NCI-H748 (cell line): Measurements from ENCODE around the gene TBATA.
"Not testable (repeated sequence)": the region's sequence is repeated elsewhere in the genome, so short reads cannot be mapped to it uniquely, and the experiment has no call there.

Experiments used
- DNase-seq: peaks from one replicate; lab custom pipeline; 2025; ENCODE audit not compliant: unreplicated experiment; lab: John Stamatoyannopoulos, UW

Gene TBATA

DNA sequence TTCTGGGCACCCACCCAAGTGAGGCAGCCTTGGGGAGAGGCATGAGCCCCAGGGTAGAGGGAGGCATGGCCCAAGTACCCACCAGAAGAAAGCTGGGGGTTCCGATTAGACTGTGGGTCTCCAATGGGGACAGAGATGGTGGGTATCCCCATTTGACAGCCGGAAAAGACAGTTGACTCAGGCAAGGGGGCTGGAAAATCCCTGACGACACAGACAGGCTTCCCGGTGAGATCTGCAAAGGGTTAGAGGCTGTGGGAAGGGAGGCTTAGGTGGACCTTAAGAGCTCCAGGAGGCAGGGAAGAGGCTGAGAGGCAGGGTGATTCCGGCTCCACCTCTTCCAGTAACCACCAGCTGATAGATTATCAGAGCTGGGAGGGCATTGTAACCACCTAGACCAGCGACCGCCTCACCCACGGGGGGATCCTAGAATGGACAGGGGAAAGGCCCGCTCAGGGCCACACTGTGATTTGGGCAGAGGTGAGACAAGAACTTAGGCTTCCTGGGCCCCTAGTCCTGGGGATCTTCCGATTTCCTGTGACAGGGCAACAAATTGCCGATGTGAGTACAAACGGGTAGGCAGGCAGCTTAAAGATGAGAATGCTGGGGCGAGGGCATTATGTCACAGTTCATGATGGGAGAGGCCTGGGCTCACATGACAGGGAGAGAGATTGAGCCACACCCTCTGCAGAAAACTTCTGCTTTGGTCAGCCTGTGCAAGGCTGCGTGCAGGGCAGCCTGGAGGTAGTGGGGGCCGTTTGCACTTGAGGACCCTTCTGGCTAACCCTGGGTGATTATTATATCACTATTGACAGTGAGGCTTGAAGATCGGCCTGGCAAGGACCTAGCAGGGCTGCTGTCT lies 5.4 kb downstream of the TBATA start:
- no peak for DNase-seq

DNA sequence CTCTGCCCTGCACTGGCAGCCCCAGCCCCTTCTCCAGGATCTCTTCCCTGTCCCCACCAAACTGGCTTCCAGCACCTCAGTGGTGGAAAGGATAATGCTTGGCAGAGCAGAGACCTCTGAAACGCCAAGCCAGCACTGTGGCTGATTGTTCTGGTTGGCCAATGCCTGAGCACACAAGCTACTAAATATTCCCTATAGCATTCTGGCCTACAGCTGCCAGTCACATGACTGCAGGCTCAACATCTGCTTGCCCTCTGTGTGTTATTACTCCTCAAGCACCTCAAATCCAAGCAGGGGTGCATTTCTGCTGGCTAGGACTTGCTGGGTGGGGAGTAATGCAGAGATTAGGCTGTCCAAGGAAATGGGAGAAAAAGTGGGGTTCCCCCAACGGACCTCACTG lies 6.1 kb downstream of the TBATA start:
- DNase-seq, result no peak

DNA sequence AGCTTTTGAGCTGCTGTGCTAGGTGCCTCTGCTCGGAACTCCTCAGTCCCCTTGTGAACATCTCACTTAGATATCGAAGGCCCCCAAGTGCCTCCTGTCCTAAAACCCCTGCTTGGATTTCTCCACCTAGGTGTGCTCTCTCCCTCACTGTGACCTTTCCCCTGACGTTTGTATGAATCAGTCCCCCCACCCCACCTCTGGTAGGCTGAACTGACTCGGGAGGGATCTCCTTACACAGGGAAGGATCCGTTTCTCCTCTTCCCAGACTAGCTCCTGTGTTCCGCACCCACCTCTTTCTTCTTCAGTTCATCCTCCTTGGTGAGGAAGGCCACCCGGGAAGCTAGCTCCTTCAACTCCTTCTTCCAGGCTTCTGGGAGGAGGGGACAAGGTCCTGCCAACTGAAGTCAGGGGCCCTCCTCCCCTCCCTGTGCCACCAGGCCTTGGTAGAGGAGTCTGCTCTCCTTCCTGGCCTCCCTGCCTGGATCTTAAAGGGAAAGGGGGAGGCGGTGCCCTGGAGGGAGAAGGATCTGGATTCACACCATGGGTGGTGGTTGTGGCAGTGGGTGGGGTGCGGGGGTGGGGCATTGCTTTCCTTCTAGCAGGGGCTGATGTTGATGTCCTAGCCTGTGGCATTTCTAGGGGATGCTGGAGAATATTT lies 6.8 kb downstream of the TBATA start:
- DNase-seq, result no peak

DNA sequence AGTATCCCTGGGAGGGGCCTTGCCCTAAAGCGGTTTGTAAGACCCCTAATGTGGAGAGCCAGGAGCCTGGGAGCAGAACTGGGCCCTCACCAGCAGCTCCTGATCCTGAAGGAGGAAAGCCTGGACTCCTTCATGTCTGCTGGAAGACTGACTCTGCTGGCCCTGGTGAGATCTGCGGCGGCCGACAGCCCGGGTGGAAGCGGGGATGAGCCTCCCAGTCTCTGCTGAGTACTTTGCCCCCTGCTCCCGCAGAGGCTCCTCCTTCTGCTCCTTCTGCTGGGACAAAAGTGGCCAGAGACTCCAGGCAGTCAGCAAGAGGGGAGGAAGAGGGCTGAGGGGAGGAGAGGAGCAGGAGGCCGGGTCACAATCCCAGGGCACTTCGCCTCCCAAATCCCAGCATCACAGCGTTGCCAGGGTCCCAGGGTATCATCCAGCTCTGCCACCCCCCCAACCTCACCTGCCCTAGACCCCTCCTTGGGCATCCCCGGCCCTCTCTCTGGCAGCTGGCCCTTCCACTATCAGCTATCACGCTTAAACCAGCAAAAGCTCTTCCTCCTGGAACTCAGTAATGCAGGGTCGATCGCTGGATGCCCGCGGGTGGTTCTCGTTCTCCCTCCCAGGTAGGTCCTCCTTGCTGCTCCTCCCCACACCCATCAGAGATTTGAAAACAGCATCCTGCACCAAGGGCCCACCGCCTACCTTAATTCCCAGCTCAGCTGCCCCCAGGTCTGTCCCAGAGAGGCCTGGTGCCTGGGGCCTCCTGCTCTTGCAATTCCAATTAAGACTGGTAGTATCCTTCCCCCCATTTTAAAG lies 7.9 kb downstream of the TBATA start:
- DNase-seq, result no peak

DNA sequence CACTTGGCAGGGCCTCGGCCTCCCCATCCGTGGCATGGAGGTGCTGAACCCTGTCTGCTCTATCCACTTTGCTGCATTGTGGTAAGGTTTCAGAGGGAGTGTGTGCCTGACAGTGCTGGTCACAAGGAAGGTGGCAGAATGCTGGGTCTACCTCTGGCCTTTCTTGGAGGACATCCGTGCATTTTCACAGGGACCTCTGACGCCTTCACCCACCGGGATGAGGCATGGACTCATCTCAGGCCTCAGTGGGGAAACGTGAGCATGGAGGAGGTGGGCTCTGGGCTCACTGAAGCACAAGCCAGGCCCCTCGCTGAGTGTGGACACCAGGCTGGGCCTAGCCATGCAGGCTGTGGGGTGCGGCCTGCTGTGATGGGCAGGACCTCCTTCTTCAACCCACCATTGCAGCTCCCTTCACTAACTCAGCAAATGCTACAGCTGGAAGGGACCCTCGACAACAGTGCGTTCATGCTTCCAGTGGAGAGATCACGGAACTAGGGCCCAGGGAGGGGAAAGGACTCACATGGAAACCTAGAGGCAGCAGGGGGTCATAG lies 8.6 kb downstream of the TBATA start:
- DNase-seq, result no peak

DNA sequence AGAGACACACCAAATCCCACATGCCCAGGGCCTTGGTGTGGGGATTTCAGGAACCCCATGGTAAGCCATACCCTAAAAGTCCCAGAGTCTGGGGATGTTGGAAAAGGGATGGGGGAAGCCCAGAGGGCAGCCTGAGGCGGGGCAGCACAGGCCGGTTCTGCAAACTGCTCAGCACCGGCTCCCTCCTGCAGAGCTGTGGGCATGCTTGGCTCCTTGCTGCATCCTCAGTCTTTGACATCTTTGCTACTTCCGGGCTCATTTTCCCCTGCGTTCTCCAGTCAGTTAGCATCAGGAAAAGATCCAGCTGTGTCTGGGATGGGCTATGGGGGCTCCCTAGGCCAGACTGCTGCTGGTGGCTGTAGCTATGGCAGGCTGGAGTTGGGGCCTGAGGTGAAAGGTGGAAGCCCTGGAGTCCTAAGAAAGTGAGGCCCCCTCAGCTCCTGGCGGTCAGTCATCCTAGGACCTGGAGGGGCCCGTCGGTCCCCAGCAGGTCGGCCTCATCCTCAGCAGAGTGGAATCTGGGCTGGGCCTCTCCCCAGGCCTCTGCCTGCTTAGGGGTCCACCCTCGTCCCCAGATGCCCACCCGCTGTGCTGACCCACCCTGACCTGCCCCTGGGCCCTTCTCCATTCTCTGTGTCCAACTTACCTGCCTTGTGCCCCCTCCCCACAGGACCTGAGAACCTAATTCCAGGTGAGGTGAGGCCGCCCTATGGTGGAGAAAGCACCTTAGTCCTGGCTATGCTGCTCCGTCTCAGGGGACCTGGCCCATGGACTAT lies 9.3 kb downstream of the TBATA start:
- no peak for DNase-seq

DNA sequence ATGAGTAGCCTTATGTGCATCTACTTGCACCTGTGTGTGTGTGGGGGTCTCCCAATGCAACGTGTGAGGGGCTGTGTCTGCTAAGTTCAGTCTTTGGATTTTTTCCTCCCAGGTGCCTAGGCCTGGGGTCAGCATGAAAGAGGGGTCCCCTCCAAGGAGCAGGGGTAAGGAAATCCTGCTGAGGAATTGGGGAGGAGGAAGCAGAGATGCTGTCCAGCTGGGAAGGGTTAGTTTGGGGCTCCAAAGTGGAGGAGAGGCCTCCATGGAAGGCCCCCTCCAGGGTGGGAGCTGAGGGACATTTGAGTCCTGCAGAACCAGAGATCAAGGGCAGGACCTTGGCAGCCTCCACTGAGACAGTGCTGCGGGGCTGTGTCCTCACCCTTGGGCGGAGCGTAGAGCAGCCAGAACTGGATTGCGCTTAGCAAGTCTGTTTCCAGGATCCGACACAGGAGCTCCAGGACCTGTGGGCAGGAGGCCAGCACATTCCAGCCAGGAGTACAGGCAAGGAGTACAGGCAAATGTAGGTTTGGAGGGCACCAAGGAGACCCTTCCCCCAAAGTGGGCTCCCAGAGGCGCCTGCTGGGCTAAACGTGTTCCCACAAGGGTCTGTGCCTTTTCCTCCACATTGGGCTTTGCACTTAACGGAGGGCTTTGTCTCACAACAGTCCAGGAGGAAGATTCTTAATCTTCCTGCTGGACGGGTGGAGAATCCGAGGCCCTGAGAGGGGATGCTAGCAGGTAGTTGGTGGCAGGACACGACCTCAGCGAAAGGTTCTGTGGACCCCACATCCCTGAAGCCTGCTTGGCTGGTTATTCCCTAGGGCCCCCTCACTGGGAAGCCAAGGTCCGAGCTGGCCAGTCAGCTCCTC lies 10.1 kb downstream of the TBATA start:
- no peak for DNase-seq

DNA sequence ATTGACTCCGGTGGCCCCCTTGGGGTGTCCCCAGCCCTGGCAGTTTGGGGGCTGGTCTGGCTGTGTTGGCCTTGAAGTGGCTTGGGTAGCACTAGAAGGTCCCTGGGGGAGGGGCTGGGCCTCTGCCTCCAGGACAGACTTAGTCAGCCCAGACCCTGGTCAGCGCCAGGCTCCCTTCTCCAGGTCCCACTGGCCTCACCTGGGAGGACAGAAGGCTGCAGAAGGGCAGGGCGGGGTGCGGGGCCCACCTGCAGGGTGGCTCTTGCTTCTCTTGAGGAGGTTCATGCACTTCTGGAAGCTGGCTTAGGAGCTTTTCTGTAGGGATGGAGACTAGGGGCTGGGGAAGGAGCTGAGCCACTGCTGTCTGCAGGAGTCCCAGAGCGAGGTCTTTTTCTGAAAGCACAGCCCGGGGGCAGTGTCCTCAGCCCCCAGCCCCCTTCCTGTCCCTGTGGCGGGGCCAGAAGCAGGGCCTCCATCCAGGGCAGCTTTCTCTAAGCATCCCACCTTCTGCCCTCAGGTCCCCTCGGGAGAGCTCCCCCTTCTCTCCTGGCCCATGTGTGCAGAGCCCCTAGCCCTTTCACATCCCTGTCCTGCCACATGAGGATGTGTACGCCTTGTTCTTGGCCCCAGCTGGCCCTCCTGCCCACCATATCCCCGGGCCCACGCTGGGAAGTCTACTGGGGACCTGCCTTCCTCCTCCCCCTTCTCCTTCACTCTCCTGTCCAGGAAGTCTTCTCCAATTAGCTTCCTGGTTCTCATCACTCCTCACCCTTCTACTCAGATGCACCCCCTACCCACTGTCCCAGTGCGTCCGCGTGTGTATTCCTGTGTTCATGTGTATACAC lies 11.0 kb downstream of the TBATA start:
- DNase-seq, result no peak

DNA sequence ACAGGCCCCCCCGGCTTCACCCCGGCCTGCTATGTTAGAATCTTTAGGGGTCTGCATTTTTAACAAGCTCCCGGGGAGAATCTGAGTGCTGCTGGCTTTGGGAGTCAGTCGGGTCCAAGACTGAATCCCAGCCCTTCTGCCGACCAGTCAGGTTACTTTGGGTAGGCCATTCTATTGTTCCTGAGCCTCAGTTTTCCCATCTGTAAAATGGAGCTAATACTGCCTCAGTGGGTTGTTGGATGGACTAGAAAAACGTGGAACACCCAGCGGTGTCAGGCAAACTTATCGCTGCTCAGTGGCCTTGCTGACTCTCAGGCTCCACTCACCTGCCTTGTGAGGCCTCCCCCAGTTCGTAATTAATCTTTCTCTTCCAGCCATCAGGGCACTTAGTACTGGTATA lies 11.7 kb downstream of the TBATA start:
- no peak for DNase-seq

DNA sequence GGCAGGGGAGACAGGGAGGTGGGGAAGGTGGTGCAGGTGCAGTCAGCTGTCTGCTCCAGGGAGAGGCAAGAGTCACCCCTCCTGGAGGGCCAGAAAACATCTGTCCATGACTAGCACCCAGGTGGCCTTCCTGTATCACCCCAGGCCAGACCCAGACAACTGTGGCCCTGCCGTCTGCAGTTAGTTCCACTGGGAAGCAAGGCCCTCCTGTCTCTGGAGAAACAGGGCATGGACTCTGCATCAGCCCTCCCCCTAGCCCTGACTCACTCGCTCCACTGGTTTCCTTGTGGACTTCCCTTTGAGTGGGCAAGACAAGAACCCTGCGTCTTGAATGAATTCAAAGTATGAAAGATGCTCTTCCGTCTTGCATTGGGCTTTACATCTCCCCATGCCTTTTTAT lies 12.6 kb downstream of the TBATA start:
- no peak for DNase-seq

DNA sequence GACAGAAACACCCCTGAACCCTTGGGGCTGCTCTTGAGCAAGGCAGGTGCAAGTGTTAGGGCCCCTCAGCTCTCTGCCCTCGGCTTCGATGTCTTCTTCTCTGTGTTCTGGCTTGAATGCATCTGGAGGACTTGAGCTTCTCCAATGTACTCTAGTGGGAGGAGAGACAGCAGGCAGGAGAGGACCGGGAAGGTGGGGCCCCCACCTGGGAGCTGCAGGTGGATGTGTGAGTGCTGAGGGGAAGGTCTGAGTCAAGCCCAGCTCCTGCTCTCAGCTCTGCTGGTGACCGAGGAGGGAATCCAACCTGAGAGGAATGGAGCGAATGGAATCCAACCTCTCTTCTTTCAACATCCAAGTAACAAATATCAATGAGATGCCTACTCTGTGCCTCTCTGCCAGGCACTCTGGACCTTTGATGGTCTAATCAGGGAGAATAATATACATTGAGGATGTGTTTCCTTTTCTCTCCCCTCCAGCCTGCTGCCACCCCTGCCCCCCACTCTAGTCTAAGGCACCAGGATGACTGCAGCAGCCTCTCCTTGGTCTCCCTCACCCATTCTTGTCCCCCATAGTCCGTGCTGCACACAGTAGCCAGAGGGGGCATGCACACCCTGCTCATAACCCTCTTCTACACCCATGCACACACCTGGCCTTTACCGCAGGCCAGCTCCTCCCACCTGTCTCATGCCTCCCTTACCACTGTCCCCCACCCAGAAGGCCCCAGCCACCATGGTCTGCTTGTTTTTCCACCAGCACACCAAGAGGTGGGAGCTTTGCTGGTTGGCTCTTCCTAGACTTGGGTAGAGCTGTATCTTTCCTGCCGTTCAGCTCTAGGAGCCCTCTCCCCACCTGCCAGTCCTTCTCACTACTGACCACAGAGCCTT lies 13.6 kb downstream of the TBATA start:
- DNase-seq, result no peak

DNA sequence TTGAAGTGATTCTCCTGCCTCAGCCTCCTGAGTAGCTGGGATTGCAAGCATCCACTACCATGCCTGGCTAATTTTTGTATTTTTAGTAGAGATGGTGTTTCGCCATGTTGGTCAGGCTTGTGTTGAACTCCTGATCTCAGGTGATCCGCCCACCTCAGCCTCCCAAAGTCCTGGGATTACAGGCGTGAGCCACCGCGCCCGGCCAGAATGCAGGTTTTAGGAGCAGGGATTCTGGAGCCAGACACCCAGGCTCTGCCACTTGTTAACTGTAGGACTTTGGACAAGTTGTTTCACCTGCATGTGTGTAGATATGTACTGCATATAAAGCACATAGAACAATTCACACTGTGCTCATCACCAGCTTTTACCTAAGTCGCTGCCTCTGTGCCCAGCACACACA lies 14.7 kb downstream of the TBATA start:
- DNase-seq, result not testable (repeated sequence)

DNA sequence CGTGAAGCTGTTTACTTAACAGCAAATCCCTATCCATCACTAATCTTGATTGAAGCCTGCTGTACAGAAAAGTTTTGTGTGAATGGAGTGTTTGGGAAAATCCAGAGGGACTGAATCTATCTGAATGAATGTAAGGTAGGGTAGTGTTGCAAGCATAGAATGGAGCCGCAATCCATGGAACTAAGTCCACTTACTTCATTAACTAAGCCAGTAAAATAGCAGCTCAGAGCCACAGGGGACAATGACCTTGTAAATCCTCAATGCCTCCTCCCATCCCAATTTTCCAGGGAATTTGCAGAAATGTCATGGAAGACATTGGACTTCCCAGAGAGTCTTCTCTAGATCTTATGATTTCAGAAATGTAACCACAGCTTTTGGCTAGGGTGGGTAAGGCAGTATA lies 15.2 kb downstream of the TBATA start:
- DNase-seq, result no peak

DNA sequence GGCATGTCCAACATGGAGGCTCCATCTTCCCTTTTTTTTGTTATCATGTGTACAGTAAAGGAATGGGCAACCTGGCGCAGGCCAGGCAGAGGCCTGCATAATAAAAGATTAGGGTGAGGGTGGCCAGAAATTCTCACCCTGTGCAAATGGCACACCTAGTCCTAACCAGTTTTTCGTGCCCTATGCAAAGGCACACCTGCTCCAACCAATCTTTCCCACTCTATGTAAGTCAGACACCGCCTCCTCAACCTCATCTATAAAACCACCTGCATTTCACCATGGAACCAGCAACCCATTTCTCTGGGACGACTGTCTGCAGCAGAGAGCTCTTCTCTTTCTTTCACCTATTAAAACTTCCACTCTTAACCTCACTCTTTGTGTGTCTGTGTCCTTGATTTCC lies 16.1 kb downstream of the TBATA start:
- no peak for DNase-seq

DNA sequence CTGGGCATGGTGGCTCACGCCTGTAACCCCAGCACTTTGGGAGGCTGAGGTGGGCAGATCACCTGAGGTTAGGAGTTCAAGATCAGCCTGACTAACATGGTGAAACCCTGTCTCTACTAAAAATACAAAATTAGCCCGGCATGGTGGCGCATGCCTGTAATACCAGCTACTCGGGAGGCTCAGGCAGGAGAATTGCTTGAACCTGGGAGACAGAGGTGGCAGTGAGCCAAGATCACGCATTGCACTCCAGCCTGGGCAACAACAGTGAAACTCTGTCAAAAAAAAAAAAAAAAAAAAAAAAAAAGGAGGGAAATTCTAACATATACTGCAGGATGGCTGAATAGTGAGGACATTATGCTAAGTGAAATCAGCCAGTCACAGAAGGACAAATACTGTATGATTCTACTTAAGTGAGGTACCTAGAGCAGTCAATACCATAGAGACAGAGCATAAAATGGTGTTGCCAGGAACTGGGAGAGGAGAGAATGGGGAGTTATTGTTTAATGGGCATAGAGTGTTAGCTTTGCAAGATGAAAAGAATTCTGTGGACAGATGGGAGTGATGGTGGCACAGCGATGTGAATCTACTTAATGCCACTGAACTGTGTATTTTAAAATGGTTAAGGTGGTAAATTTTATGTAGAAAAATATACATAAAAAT lies 17.0 kb downstream of the TBATA start:
- DNase-seq, result not testable (repeated sequence)

DNA sequence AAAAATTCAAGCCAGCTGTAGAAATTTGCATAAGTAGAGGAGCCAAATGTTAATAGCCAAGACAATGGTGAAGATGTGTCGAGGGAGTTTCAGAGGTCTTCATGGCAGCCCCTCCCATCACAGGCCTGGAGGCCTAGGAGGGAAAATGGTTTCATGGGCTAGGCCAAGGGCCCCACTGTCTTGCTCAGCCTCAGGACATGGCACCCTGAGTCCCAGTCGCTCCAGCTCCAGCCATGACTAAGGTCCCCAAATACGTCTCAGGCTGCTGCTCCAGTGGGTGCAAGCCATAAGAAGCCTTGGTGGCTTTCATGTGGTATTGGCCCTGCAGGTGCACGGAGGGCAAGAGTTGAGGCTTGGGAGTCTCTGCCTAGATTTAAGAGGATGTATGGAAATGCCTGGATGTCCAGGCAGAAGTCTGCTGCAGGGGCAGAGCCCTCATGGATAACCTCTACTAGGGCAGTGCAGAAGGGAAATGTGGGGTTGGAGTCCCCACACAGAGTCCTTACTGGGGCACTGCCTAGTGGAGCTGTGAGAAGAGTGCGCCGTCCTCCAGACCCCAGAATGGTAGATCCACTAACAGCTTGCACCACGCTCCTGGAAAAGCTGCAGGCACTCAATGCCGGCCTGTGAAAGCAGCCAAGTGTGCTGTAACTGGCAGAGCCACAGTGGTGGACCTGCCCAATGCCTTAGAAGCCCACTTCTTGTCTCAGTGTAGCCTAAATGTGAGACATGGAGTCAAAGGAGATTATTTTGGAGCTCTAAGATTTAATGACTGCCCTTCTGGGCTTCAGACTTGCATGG lies 19.2 kb downstream of the TBATA start:
- no peak for DNase-seq

DNA sequence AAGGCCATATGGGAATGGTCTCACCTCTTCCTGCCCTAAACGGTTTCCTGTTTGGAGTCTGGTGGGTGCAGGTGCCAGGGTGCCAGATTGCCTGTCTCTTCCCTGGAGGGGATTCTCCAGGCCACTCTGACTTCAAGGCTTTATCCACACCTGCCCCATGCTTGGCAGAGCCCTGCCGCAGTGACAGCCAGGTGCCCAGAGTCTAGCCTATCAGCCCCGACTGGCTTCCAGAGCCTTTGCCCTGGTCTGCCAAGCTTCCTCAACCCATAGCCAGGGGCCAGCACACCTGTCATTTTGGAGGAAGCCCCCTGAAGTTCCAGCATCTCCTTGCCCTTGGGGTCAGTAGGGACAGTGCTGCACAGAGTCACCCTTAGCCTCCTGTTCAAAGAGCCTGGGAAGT lies 21.6 kb downstream of the TBATA start:
- no peak for DNase-seq
